Measurements from ENCODE around the gene GLP2R.

DNA sequence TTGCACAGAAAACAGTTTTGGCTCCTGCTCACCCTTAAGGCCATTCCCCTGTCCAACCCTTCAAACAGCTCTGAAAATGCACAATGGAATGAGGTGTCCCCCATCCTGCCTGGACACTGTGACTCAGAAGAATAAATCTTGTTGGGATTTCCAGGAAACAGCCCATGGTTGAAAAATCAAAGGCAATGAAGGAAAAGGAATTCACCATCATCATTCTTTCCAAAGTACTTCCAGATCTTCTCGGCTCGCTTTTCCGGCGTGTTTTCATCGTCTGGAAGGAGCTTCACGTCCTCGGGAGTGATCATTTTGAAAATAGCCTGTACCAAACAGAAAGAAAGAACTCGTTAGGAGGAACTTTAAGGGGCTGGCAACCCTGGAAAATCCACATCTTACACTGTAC lies 75.1 kb downstream of the GLP2R start:
- TF ChIP-seq CTCF (IDR thresholded peaks at IDR 0.05; ENCODE audit: insufficient read depth, low read length) (no peak), POLR2AphosphoS5 (IDR thresholded peaks at IDR 0.05; ENCODE audit: low read depth) (no peak), REST (IDR thresholded peaks at IDR 0.05; ENCODE audit: insufficient replicate concordance, low read depth) (no peak)
